Measurements from ENCODE around the gene SVBP. TPM values are rescaled to one million over a fixed set of nuclear protein-coding genes. Genes with fewer than 3 reads are reported as not detected.
A peak's percentile ranks its signal among the peaks of the same experiment; 100 is the strongest.
"Not testable (repeated sequence)": the region's sequence is repeated elsewhere in the genome, so short reads cannot be mapped to it uniquely, and the experiment has no call there.

SVBP gene, protein sequence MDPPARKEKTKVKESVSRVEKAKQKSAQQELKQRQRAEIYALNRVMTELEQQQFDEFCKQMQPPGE
- 10.1 and 11.5 TPM in 2 replicates for total RNA-seq (2014; rRNA removed; shearing (Covaris generic))
- polyA plus RNA-seq (2015; cell fraction: cytosol; rRNA removed): 9.2 and 14.9 TPM in 2 replicates
- 2.7 and 3.5 TPM in 2 replicates for polyA plus RNA-seq (2015; cell fraction: nucleus; rRNA removed)

DNA sequence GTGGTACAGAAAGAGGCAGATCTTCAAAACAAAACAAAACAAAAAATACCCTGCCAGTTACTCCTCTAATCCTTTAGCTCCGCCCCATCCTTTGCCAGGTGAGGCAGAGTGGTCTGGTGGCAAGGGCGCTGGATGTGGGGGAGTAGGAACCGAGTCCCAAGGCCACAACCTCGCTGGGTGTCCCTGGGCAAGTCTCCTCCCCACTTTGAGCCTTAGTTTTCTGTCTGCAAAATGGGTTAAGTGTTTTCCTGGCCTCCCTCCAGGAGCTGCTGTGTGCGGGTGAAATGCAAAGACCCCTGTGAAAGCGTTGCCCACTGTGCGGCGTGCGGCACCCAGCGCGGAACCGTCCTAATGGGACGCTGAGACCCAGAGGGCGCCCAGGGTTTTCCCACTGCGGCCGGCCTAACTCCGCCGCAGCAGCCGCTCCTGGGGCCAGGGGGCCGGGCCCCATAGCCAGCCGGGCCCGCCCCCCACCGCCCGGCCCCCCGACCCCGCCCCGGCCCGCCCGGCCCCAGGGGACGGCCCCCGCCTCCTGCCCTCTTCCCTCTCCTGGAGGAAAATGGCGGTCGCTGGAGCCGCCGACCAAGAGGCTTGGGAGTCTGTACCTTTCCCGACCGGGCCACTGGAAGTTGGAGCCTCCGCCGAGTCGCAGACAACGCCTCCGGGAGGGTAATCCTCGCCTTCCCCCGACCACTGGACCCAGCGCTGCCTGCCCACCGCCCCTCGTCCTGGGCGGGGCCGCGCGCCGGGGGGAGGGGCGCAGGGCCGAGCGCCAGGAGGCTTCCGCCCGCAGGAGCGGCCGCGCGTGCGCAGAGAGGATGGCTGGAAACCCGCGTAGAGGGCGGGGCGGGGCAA lies at the start of gene SVBP, which contains the start of gene ERMAP:
Gene SVBP, minus strand, starts transcription at position 813 of the 855 bp plus-strand sequence. CDS start 853 bp downstream, outside the sequence.
Gene ERMAP, plus strand, starts transcription at position 538 of the 855 bp plus-strand sequence. CDS start 13,327 bp downstream, outside the sequence.
- DNase-seq (ENCODE audit: low read depth, low spot score): peak; percentile 80
- in situ Hi-C loops (cut with HindIII; ENCODE audit: low pct_unique_long_range_greater_than_20kb, low sequenced_read_pairs): no loop called here

DNA sequence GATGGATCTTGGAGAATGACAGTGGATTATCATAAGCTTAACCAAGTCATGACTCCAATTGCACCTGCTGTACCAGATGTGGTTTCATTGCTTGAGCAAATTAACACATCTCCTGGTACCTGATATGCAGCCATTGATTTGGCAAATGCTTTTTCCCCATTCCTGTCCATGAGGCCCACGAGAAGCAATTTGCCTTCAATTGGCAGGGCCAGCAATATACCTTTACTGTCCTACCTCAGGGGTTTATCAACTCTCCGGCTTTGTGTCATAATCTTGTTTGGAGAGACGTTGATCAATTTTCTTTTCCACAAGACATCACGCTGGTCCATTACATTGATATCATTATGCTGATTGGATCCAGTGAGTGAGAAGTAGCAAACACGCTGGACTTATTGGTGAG lies 49.4 kb upstream of the SVBP start:
- no peak for DNase-seq (ENCODE audit: low read depth, low spot score)
- in situ Hi-C loops (cut with HindIII; ENCODE audit: low pct_unique_long_range_greater_than_20kb, low sequenced_read_pairs): no loop called here

DNA sequence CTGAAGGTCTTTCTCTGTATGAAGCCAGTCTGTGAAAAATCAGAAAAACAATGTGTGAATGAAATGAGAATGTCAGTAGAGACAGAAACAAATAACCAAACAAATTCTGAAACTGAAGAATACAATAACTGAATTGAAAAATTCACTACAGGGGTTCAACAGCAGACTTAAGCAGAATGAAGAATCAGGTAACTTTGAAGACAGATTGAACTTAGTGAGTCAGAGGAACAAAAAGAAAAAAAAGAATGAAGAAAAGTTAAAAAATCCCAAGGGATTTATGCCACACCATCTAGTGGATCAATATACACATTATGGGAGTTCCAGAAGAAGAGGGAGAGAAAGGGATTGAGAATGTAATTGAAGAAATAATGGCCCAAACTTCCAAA lies 43.8 kb upstream of the SVBP start:
- no peak for DNase-seq (ENCODE audit: low read depth, low spot score)
- in situ Hi-C loops (cut with HindIII; ENCODE audit: low pct_unique_long_range_greater_than_20kb, low sequenced_read_pairs): no loop called here

DNA sequence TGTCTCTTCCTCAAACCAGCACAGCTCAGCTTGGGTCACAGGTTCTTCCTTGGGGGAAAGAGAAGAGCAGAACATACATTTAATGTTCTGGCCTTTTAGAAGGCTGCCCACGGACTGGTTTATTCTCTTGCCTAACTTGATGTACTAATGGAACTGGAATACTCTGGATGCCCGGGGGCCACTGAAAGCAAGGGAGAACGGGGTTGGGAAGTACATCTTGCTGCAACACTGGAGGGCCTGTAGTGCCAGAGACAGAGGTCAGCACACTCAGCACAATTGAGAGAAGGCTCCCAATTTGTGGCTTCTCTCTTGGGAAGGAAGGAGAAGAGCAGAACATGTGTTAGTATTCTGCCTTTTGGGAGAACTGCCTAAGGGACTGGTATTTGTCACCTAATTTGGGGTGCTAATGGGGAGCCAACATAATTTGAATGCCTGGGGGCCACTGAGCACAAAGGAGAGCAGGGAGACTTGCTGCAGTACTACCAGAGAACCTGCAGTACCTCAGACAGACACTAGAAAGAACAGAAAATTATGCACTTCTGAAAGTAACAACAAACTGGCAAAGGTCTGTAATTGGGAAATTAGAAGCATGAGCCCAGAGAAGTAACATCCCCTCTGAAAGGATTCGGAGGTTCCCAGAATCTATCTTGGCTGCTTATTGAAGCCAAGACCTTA lies 43.3 kb upstream of the SVBP start:
- in situ Hi-C loops (cut with HindIII; ENCODE audit: low pct_unique_long_range_greater_than_20kb, low sequenced_read_pairs): no loop called here
- no peak for DNase-seq (ENCODE audit: low read depth, low spot score)

DNA sequence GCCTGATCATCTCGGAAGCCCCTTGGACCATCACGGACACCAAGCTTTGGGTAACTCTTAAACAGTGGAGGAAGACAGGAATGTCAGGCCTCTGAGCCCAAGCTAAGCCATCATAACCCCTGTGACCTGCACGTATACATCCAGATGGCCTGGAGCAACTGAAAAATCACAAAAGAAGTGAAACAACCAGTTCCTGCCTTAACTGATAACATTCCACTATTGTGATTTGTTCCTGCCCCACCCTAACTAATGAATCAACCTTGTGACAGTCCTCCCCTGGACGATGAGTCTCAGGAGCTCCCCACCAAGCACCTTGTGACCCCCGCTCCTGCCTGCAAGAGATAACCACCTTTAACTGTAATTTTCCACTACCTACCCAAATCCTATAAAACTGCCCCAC lies 42.2 kb upstream of the SVBP start:
- in situ Hi-C loops (cut with HindIII; ENCODE audit: low pct_unique_long_range_greater_than_20kb, low sequenced_read_pairs); DNase-seq (ENCODE audit: low read depth, low spot score): not testable (repeated sequence)

DNA sequence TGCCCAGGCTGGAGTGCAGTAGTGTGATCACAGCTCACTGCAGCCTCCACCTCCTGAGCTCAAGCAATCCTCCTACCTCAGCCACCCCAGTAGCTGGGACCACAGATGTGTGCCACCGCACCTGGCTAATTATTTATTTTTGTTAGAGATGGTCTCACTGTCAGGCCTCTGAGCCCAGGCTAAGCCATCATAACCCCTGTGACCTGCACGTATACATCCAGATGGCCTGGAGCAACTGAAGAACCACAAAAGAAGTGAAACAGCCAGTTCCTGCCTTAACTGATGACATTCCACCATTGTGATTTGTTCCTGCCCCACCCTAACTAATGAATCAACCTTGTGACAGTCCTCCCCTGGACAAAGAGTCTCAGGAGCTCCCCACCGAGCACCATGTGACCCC lies 39.4 kb upstream of the SVBP start:
- DNase-seq (ENCODE audit: low read depth, low spot score); in situ Hi-C loops (cut with HindIII; ENCODE audit: low pct_unique_long_range_greater_than_20kb, low sequenced_read_pairs): not testable (repeated sequence)

DNA sequence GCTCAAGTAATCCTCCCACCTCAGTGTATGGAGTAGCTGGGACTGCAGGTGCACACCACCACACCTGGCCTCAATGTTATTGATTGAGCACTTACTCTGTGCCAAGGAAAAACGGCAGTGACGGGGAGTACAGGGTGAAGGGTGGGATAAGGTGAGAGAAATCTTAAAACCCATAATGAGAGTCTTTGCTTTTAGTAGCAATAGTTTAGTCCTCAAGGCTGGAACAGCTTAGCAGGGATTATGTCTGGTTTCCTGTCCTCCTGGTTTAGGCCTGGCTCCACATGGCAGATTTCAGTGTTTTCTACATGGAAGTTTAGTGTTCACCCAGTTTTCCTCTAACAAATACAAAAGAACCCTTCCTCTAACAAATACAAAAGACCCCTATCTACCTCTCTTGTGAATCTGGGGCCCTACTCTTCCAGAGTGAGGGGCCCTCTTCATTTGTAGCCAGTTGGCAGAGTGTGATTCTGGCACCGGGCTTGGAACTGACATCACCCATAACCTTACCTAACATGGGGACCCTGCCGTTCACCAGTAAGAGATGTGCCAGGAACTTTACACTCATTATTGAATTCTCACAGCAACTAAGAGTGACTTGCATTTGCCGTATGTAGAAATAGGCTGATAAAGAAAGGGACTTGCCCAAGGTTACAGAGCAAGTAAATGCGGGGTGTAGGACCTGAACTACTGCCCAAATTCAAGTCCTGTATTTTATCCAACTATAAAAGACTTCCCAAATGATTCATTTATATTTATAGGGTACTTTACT lies 36.1 kb upstream of the SVBP start:
- in situ Hi-C loops (cut with HindIII; ENCODE audit: low pct_unique_long_range_greater_than_20kb, low sequenced_read_pairs): no loop called here
- no peak for DNase-seq (ENCODE audit: low read depth, low spot score)

DNA sequence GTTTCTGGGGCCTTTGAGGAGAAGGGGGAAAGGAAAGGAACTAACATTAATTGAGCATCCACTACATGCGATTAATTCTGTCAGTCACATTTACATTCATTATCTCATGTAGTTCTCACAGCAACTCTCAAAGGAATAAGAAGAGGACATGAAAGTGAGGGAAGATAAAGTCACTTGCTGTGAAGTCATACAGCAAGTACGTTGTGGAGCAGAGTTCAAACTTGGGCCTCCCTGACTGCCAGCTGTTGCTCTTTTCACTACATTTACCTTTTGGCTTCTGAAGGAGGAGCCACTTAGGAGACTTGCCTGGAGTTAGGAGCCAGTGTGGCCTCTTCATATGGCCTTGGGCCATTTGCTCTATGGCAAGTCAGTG lies 35.4 kb upstream of the SVBP start:
- in situ Hi-C loops (cut with HindIII; ENCODE audit: low pct_unique_long_range_greater_than_20kb, low sequenced_read_pairs): no loop called here
- DNase-seq (ENCODE audit: low read depth, low spot score): no peak

DNA sequence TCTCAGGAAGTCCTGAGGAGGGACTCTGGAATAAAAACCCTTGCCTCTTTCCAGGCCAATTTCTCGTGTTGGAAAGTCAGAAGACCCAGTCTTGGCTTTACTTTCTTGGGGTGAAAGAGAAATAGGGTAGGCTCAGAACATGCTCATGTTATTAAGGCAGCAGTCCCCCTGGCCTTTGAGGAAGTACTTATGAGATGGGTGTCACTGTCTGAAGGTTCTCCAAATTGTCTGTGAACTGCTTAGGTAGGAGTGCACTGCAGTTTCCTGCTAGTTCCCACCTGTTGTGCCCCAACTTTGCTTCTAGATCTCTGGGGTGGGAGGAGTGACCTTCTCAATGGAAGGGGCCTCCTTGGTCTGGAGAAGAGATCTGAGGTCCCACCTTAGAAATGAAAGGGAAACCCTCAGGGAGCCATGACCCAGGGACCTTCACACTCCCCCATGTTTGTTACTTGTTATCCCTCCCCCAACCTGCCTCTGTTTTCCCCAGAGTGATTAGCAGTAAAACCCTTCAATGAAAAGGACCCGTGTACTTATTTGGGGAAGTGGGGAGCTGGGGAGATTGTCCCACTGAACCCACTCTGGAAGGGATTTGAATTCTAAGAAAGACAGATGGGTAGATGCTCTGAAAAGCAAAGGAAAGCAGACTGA lies 34.9 kb upstream of the SVBP start:
- no peak for DNase-seq (ENCODE audit: low read depth, low spot score)
- in situ Hi-C loops (cut with HindIII; ENCODE audit: low pct_unique_long_range_greater_than_20kb, low sequenced_read_pairs): no loop called here

DNA sequence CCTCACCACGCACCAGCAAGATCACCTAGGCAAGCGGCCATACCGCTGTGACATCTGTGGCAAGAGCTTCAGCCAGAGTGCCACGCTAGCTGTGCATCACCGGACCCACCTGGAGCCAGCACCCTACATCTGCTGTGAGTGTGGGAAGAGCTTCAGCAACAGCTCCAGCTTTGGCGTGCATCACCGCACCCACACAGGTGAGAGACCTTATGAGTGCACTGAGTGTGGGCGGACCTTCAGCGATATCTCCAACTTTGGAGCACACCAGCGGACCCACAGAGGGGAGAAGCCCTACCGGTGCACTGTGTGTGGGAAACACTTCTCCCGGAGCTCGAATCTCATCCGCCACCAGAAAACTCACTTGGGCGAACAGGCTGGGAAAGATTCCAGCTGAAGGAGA lies 34.2 kb upstream of the SVBP start:
- DNase-seq (ENCODE audit: low read depth, low spot score): no peak
- in situ Hi-C loops (cut with HindIII; ENCODE audit: low pct_unique_long_range_greater_than_20kb, low sequenced_read_pairs): no loop called here

DNA sequence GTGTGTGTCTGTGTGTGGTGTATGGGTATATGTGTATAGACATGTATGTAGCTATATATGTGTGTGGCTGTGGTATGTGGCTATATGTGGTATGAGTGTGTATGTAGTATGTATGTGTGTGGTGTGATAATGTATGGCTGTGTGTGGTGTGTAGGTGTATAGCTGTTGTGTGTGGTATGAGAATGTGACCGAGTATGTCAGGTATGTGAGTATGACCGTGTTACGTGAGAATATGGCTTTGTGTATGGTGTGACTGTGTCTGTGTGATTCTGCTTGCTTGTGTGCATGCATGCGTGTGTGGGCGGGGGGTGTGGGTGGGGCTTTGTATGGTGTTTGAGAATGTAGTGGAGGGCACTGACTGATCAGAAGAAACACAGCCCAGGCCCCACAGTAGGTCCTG lies 32.7 kb upstream of the SVBP start:
- in situ Hi-C loops (cut with HindIII; ENCODE audit: low pct_unique_long_range_greater_than_20kb, low sequenced_read_pairs): no loop called here
- DNase-seq (ENCODE audit: low read depth, low spot score): no peak

DNA sequence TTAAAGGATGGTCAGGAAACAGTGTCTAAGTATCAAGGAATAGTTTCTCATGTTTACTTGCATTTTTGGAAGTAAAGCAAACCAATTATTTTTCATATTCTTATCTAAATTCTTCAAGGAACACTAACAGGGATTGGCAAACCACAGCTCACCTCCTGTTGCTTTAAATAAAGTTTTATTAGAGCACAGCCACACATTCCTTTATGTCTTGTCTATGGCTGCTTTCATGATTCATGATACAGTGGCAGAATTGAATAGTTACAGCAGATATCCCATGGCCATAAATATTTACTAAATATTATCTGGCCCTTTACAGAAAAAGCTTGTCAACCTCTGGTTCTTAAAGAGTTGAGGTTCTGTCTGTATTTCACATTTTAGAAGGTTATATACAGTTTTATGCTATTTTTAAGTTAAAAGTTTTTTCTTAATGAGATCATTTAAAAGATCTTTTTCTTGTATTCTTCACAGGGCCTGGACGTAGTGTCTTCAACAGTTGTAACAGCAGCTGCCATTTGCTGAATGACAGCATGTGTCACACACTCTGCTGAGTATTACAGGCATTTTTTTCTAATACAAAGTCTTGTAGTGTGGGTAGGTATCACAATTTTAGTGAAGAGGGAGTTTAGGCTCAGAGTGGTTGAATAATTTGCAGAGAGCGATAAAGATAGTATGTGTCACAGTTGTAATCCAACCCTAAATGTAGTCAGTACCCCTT lies 31.8 kb upstream of the SVBP start:
- DNase-seq (ENCODE audit: low read depth, low spot score): no peak
- in situ Hi-C loops (cut with HindIII; ENCODE audit: low pct_unique_long_range_greater_than_20kb, low sequenced_read_pairs): no loop called here

DNA sequence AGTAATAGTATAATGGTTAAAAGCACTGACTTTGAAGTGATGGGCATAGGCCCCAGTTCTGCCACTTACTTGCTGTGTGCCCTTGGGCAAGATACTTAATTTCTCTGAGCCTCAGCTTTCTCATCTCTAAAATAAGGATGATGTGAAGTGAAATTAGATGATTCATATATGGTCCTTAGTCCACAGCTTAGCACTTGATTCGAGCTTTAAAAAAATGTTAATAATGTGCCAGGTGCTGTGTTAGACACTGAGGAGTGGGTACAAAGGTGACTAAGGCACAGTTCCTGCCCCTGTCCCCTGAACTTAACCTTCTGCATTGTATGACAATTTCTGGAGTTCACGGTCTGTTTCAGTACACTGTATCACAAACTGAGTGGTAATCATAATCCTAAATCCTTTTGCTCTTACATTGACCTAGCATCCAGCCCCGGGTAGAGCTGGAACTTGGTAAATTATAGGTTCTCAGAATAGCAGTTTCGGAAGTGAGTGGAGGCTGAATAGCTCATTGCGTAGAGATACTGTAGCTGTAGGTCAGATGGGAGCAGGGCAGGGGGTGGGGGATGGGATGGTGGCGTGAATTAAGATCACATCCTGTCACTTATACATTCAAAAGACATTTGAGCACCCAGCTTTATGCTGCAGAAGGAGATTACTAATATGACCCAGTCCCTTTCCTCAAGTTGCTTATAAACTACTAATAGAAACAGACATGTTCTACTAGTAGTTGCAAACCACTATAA lies 30.7 kb upstream of the SVBP start:
- no peak for DNase-seq (ENCODE audit: low read depth, low spot score)
- in situ Hi-C loops (cut with HindIII; ENCODE audit: low pct_unique_long_range_greater_than_20kb, low sequenced_read_pairs): no loop called here

DNA sequence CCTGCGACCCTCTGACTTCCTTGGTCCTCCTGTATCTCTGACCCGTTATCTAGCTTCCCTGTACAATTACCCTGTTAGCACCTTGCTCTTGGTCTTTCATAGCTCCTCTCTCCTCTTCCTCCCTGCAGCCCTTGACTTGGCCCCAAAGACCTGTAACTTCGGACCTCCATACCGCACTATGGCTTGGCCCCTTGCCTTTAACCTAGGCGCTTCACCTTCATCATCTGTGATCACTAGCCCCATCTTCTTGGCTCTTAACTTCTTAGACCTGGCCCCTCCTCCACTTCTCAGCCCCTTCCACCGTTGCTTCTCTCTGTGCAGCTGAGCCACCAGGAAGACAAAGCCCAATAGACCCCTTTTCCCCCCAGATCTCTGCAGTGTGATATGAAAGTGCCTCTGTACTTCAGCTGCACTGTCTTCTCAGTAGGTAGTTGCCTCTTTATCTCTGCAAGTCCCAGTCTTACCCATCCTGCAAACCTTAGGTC lies 30.0 kb upstream of the SVBP start:
- DNase-seq (ENCODE audit: low read depth, low spot score): no peak
- in situ Hi-C loops (cut with HindIII; ENCODE audit: low pct_unique_long_range_greater_than_20kb, low sequenced_read_pairs): no loop called here

DNA sequence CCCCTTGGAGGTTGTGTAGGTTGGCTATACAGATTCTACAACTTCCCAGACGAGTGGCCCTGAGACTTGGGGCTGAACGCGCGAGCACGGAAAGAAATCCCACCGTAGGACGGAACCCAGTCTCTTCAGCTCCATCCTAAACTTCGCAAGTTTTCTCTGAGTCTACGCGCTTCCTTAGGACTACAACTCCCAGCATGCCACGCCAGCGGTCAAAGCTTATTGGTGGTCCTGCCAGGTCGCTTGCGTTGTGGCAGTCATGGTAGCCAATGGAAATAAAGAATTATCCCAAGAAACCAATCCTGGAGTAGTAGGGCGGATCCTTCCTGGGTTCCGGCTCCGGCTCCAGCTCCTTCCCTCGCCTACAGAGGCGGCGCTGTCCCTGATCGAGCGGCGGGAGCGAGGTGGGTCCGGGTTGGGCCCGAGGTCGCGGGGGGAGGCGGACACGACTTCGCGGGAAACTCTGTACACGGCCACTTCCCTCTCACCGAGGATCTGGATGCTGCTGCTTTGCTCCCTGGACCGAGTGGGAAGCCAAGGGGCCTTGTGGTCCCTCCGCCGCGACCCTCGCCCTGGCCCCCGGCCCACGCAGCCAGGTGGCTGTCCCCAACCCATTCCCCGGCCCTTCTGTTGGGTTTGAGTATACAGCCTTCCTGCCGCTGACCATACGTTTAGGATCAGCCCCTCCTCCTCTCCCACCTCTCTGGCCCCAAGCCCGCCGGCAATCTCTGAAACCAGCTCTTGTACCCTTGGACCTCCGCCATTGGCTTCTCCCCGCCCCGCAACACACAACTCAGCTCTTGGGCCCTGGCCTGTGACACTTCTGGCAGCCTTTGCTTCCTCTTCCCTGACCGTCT lies 29.3 kb upstream of the SVBP start, which contains the start of gene ZNF691:
Gene ZNF691, plus strand, starts transcription at position 357 of the 854 bp plus-strand sequence. CDS start 3,046 bp downstream, outside the sequence.
- in situ Hi-C loops (cut with HindIII; ENCODE audit: low pct_unique_long_range_greater_than_20kb, low sequenced_read_pairs): no loop called here
- DNase-seq (ENCODE audit: low read depth, low spot score): peak; percentile 97

All from SK-MEL-5 (cell line).